ENCODE results near the gene ZDHHC23. TPM values are rescaled to one million over a fixed set of nuclear protein-coding genes. Genes with fewer than 3 reads are reported as not detected.

The ZDHHC23 gene
- 10 to 100 TPM; 14.6 to 15.9 TPM for total RNA-seq
- 1.9 TPM for polyA plus RNA-seq (2013, experiment 1 of 2)
- 1.9 TPM for polyA plus RNA-seq (2013, experiment 2 of 2)
- long read RNA-seq, experiment 1, partial matches to known transcripts = 0 of 5 reads
- long read RNA-seq, experiment 1, other reads (novel, unspliced or antisense) = 5 of 5 reads
- long read RNA-seq, experiment 2, partial matches to known transcripts = 3 of 13 reads
- long read RNA-seq, experiment 2, other reads (novel, unspliced or antisense) = 8 of 13 reads
- long read RNA-seq, experiment 3, partial matches to known transcripts = 1 of 4 reads
- long read RNA-seq, experiment 3, other reads (novel, unspliced or antisense) = 3 of 4 reads
- long read RNA-seq, experiment 4, partial matches to known transcripts = 0 of 1 reads
- long read RNA-seq, experiment 4, other reads (novel, unspliced or antisense) = 1 of 1 reads

- no peaks in the 10 kb centered on the region for H3K4me1 ChIP-seq (ENCODE audit: control insufficient read depth, insufficient read depth, low read length)
- peaks cover 37% of the 10 kb centered on the region for H3K27me3 ChIP-seq (ENCODE audit: control insufficient read depth, insufficient read depth, low read length, poor library complexity, severe bottlenecking)
- peak; percentile 86 for DNase-seq
- H3K9me3 ChIP-seq (ENCODE audit: control insufficient read depth, low read length) = no peaks in the 10 kb centered on the region
- WGBS, 2 experiments (ENCODE audit: insufficient coverage in 1 of 2, insufficient read length in 1 of 2) = 0 to 1% methylated on average over 16 to 80 of the region's 80 CpGs
- peaks cover 9% of the 10 kb centered on the region for H3K4me1 Mint-ChIP-seq
- H3K4me3 ChIP-seq (ENCODE audit: low read length) = peak within 1 kb of the TSS; percentile 83
- no peaks in the 10 kb centered on the region for H3K36me3 Mint-ChIP-seq (ENCODE audit: low read depth)
- peaks cover 32% of the 10 kb centered on the region for H3K27me3 Mint-ChIP-seq (ENCODE audit: insufficient read depth)
- no peak within 1 kb of the TSS for H3K27ac Mint-ChIP-seq
- H3K9ac ChIP-seq (ENCODE audit: extremely low read depth, low read length, poor library complexity, severe bottlenecking) = no peak within 1 kb of the TSS
- no peak for TF ChIP-seq CTCF (conservative IDR thresholded peaks at IDR 0.05)
- H3K9me3 Mint-ChIP-seq = no peaks in the 10 kb centered on the region
- peak within 1 kb of the TSS; percentile 68 for H3K4me3 Mint-ChIP-seq
- H3K27ac ChIP-seq (ENCODE audit: low read depth, low read length) = no peak within 1 kb of the TSS
- H3K36me3 ChIP-seq (ENCODE audit: control insufficient read depth, insufficient read depth, low read length) = no peaks in the 10 kb centered on the region
These were observed at the start of gene ZDHHC23 for GRCh38 chr3:113947372-113948014. ZDHHC23 (plus strand) TSS chr3:113948013; CDS start chr3:113948803, 790 bp downstream.

GRCh38 chr3:113898892-113899291 is 48.9 kb upstream of the ZDHHC23 start:
- H3K4me1 Mint-ChIP-seq = no peaks in the 10 kb centered on the region
- Histone ChIP-seq H3K27me3 (ENCODE audit: control insufficient read depth, insufficient read depth, low read length, poor library complexity, severe bottlenecking) (no peaks in the 10 kb centered on the region), H3K27ac (ENCODE audit: low read depth, low read length) (no peak overlapping the region), H3K4me3 (ENCODE audit: low read length) (no peak overlapping the region), H3K9me3 (ENCODE audit: control insufficient read depth, low read length) (no peaks in the 10 kb centered on the region), H3K9ac (ENCODE audit: extremely low read depth, low read length, poor library complexity, severe bottlenecking) (no peak overlapping the region), H3K4me1 (ENCODE audit: control insufficient read depth, insufficient read depth, low read length) (no peaks in the 10 kb centered on the region), H3K36me3 (ENCODE audit: control insufficient read depth, insufficient read depth, low read length) (no peaks in the 10 kb centered on the region)
- H3K9me3 Mint-ChIP-seq = no peaks in the 10 kb centered on the region
- TF ChIP-seq CTCF (conservative IDR thresholded peaks at IDR 0.05) = no peak
- no peaks in the 10 kb centered on the region for H3K36me3 Mint-ChIP-seq (ENCODE audit: low read depth)
- DNase-seq = no peak
- H3K4me3 Mint-ChIP-seq = no peak overlapping the region
- H3K27me3 Mint-ChIP-seq (ENCODE audit: insufficient read depth) = no peaks in the 10 kb centered on the region
- 91 to 100% methylated on average over 1 of the region's 2 CpGs for WGBS, 2 experiments (ENCODE audit: insufficient coverage in 1 of 2, insufficient read length in 1 of 2)
- H3K27ac Mint-ChIP-seq = no peak overlapping the region

- Mint-ChIP-seq H3K27ac (no peak overlapping the region), H3K27me3 (ENCODE audit: insufficient read depth) (no peaks in the 10 kb centered on the region), H3K4me3 (no peak overlapping the region), H3K9me3 (peaks cover 4% of the 10 kb centered on the region), H3K36me3 (ENCODE audit: low read depth) (no peaks in the 10 kb centered on the region), H3K4me1 (no peaks in the 10 kb centered on the region)
- Histone ChIP-seq H3K9ac (ENCODE audit: extremely low read depth, low read length, poor library complexity, severe bottlenecking) (no peak overlapping the region), H3K27me3 (ENCODE audit: control insufficient read depth, insufficient read depth, low read length, poor library complexity, severe bottlenecking) (no peaks in the 10 kb centered on the region), H3K27ac (ENCODE audit: low read depth, low read length) (no peak overlapping the region), H3K9me3 (ENCODE audit: control insufficient read depth, low read length) (no peaks in the 10 kb centered on the region), H3K4me3 (ENCODE audit: low read length) (no peak overlapping the region), H3K4me1 (ENCODE audit: control insufficient read depth, insufficient read depth, low read length) (no peaks in the 10 kb centered on the region), H3K36me3 (ENCODE audit: control insufficient read depth, insufficient read depth, low read length) (no peaks in the 10 kb centered on the region)
- no peak for DNase-seq
- WGBS, 2 experiments (ENCODE audit: insufficient coverage in 1 of 2, insufficient read length in 1 of 2) = 94 to 97% methylated on average over 3 to 4 of the region's 4 CpGs
- TF ChIP-seq CTCF (conservative IDR thresholded peaks at IDR 0.05) = no peak
These were observed 41.2 kb upstream of the ZDHHC23 start for GRCh38 chr3:113906568-113907140.

Measured in endodermal cell (in vitro differentiated cells).